CD4-positive, alpha-beta memory T cell (primary cell): ENCODE measurements around the gene FHOD3. TPM values are rescaled to one million over a fixed set of nuclear protein-coding genes. Genes with fewer than 3 reads are reported as not detected.
A peak's percentile ranks its signal among the peaks of the same experiment; 100 is the strongest.
"Not testable (repeated sequence)": the region's sequence is repeated elsewhere in the genome, so short reads cannot be mapped to it uniquely, and the experiment has no call there.

Experiments used
- CTCF ChIA-PET: fragments of 350-600 bp; sonication (Branson Sonifier 250); formaldehyde crosslinking; loops from one replicate; lab custom pipeline; 2021; ENCODE audit warnings: inconsistent platforms; ENCODE audit not compliant: partially characterized antibody; lab: Charles Lee
- POLR2A ChIA-PET: fragments of 350-600 bp; sonication (Branson Sonifier 250); formaldehyde crosslinking; loops from one replicate; lab custom pipeline; 2021; ENCODE audit not compliant: partially characterized antibody; lab: Charles Lee
- DNase-seq, 5 donors: peaks; one replicate each; pipeline versions ENCODE4 v3.0.0 to v3.0.0-alpha.2; 2020 to 2022; ENCODE audit warnings: mixed read lengths in 1 of 5
- H3K27ac ChIP-seq: one replicate; pipeline ENCODE4 v1.7.0; 2013; ENCODE audit warnings: low read depth, low read length
- H3K27me3 ChIP-seq: 2 replicates; pipeline ENCODE4 v1.7.0; 2013; ENCODE audit warnings: mild to moderate bottlenecking, low read length, moderate library complexity; ENCODE audit not compliant: insufficient read depth
- H3K36me3 ChIP-seq: 2 replicates; pipeline ENCODE4 v1.7.0; 2013; ENCODE audit warnings: mild to moderate bottlenecking, low read length, moderate library complexity; ENCODE audit not compliant: insufficient read depth
- H3K4me1 ChIP-seq: 2 replicates; pipeline ENCODE4 v1.7.0; 2013; ENCODE audit warnings: mild to moderate bottlenecking, low read length, moderate library complexity; ENCODE audit not compliant: insufficient read depth
- H3K4me3 ChIP-seq, 2 donors: one replicate each; pipeline ENCODE4 v1.7.0; 2013; ENCODE audit warnings: low read length in 2 of 2, mild to moderate bottlenecking in 1 of 2
- H3K9me3 ChIP-seq, 2 donors: one replicate each; pipeline ENCODE4 v1.7.0; 2013; ENCODE audit warnings: low read length in 2 of 2, control low read depth in 1 of 2; ENCODE audit not compliant: control insufficient read depth in 1 of 2
- H3K27ac Mint-ChIP-seq, 7 donors: one replicate each; pipeline ENCODE4 v1.8.0; 2020 to 2021; ENCODE audit warnings: mixed read lengths in 7 of 7, mild to moderate bottlenecking in 6 of 7, inconsistent platforms in 3 of 7, moderate library complexity in 3 of 7
- H3K27me3 Mint-ChIP-seq, 2 donors: one replicate each; pipeline ENCODE4 v1.8.0; 2020 to 2021; ENCODE audit warnings: mixed read lengths in 2 of 2
- H3K36me3 Mint-ChIP-seq, 2 donors: one replicate each; pipeline ENCODE4 v1.8.0; 2020 to 2021; ENCODE audit warnings: mixed read lengths in 2 of 2, inconsistent platforms in 1 of 2, mild to moderate bottlenecking in 1 of 2
- H3K4me1 Mint-ChIP-seq, 4 donors: one replicate each; pipeline ENCODE4 v1.8.0; 2020 to 2021; ENCODE audit warnings: mixed read lengths in 4 of 4, mild to moderate bottlenecking in 1 of 4
- H3K4me3 Mint-ChIP-seq, 8 donors: one replicate each; pipeline ENCODE4 v1.8.0; 2020 to 2021; ENCODE audit warnings: mixed read lengths in 8 of 8, mild to moderate bottlenecking in 7 of 8, moderate library complexity in 6 of 8, inconsistent platforms in 3 of 8
- H3K9me3 Mint-ChIP-seq, 8 donors: one replicate each; pipeline ENCODE4 v1.8.0; 2020 to 2021; ENCODE audit warnings: mixed read lengths in 8 of 8, mild to moderate bottlenecking in 5 of 8, inconsistent platforms in 3 of 8, moderate library complexity in 1 of 8
- intact Hi-C: fragments of 100-400 bp; cut with micrococcal nuclease; formaldehyde crosslinking; loops from one replicate; pipeline ENCODE4 v1.15.1; 2023
- polyA plus RNA-seq, 2 donors: library from polyadenylated mRNA; unstranded; fragments of 300-500 nt; fragmentation: Illumina TruSeq; gene quantifications; one replicate each; pipeline ENCODE4 v1.2.3, GENCODE V29; 2021
- total RNA-seq, 2 experiments: library from RNA; stranded (reverse); gene quantifications; one replicate each; pipeline ENCODE4 v1.2.3, GENCODE V29; 2021

FHOD3 gene
- total and polyA plus RNA-seq, 4 experiments from 2014 or later, result not detected

- Histone ChIP-seq H3K27ac (no peak overlapping the region), H3K27me3 (no peaks in the 10 kb centered on the region), H3K4me3 (no peak overlapping the region), H3K9me3 (no peaks in the 10 kb centered on the region), H3K4me1 (no peaks in the 10 kb centered on the region), H3K36me3 (peaks cover 7% of the 10 kb centered on the region)
- intact Hi-C loops, result loop anchor here (2.0 kb wide), 1 partner anchor 16 kb away; the partner anchor contains the start of genes KIAA1328 and TPGS2
- peaks cover 5 to 15% (median 11%) of the 10 kb centered on the region in 4 donors for H3K4me1 Mint-ChIP-seq
- H3K27me3 Mint-ChIP-seq, result no peaks in the 10 kb centered on the region
- no peak for DNase-seq
- H3K36me3 Mint-ChIP-seq, result peaks cover 14 to 61% of the 10 kb centered on the region in 2 donors
- H3K4me3 Mint-ChIP-seq, result no peak overlapping the region
- H3K9me3 Mint-ChIP-seq, result peaks cover 0 to 2% (median 0%) of the 10 kb centered on the region in 8 donors
- ChIA-PET CTCF (interaction anchor here (0.9 to 7.3 kb wide), 4 partner anchors 9 to 125 kb away, joined by 3 to 50 read pairs (median 12); partner anchors contain the start of genes KIAA1328 and TPGS2), POLR2A (no interaction called here)
- H3K27ac Mint-ChIP-seq, result peak overlapping the region in 3 of 7 donors; percentile 39 to 80 (median 42)
Observed at GRCh38 chr18:36812678-36813077, 515.2 kb downstream of the FHOD3 start.

DNA sequence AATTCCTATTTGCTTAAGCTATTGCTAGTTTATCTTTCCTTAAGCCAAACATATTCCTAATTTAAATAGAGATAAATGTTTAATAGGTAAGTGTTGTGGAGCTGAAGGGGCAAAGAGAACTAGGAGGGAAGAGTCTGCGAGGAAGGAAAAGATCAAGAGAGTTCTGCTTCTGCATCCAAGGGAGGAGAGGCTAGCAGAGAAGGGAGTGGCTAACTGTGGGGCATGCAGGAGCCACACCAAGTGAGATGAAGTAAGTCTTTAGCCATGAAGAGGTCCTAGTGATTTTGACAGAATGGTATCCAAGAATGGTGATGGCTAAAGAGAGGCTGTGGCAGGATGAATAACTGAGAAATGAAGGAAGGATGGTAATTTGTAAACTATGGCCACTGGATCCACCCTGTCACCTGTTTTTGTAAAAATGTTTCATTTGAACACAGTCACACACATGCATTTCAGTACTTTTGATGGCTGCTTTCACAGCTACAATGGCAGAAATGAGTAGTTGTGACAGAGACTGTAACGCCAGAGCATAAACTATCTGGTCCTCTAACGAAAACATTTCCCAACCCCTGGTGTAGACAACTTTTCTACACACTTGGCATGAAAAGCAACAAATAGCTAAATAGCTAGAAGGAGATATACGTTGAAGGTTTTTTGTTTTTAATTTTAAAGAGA lies 515.7 kb downstream of the FHOD3 start:
- Mint-ChIP-seq H3K27ac (peak overlapping the region in 3 of 7 donors; percentile 30 to 73 (median 48)), H3K36me3 (peaks cover 15 to 62% of the 10 kb centered on the region in 2 donors), H3K4me3 (peak overlapping the region in 1 of 8 donors; percentile 43), H3K27me3 (no peaks in the 10 kb centered on the region), H3K4me1 (peaks cover 8 to 19% (median 12%) of the 10 kb centered on the region in 4 donors), H3K9me3 (peaks cover 0 to 2% (median 0%) of the 10 kb centered on the region in 8 donors)
- no peak overlapping the region for H3K4me3 ChIP-seq
- H3K36me3 ChIP-seq, result peaks cover 13% of the 10 kb centered on the region
- no peak for DNase-seq
- ChIA-PET CTCF (interaction anchor here (0.9 to 7.3 kb wide), 4 partner anchors 8 to 126 kb away, joined by 3 to 50 read pairs (median 12); partner anchors contain the start of genes KIAA1328 and TPGS2), POLR2A (no interaction called here)
- H3K27ac ChIP-seq, result no peak overlapping the region
- H3K9me3 ChIP-seq, result no peaks in the 10 kb centered on the region
- H3K27me3 ChIP-seq, result no peaks in the 10 kb centered on the region
- intact Hi-C loops, result loop anchor here (2.0 kb wide), 1 partner anchor 16 kb away; the partner anchor contains the start of genes KIAA1328 and TPGS2
- H3K4me1 ChIP-seq, result no peaks in the 10 kb centered on the region

DNA sequence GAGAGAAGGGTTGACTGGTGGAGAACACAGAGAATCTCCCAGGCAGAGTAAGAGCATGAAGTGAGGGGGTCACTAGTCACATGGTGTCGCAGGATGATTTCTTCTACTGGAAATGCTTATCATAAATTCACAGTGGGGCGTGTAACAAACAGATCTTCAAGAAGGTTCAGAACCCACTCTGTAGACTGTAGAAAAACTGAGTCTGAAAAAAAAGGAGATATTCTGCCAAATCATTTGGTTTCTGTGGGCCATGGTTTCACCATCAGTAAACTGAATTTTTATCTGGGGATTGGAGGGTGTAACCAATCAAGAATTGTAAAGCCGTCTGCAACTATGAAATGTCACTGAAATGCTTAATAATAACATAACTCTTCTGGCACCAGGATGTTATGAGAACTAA lies 516.3 kb downstream of the FHOD3 start:
- peaks cover 19 to 67% of the 10 kb centered on the region in 2 donors for H3K36me3 Mint-ChIP-seq
- H3K36me3 ChIP-seq, result peaks cover 13% of the 10 kb centered on the region
- H3K27me3 ChIP-seq, result no peaks in the 10 kb centered on the region
- CTCF ChIA-PET, result interaction anchor here (4.6 to 7.3 kb wide), 2 partner anchors 15 to 126 kb away, joined by 22 to 50 read pairs; partner anchors contain the start of genes KIAA1328 and TPGS2
- peaks cover 0 to 2% (median 0%) of the 10 kb centered on the region in 8 donors for H3K9me3 Mint-ChIP-seq
- no peaks in the 10 kb centered on the region for H3K27me3 Mint-ChIP-seq
- H3K9me3 ChIP-seq, result no peaks in the 10 kb centered on the region
- no peak overlapping the region for H3K27ac ChIP-seq
- peak overlapping the region in 5 of 7 donors; percentile 5 to 73 (median 9) for H3K27ac Mint-ChIP-seq
- H3K4me1 ChIP-seq, result no peaks in the 10 kb centered on the region
- H3K4me3 ChIP-seq, result no peak overlapping the region
- intact Hi-C loops, result loop anchor here (2.0 kb wide), 1 partner anchor 15 kb away; the partner anchor contains the start of genes KIAA1328 and TPGS2
- POLR2A ChIA-PET, result no interaction called here
- no peak for DNase-seq
- H3K4me1 Mint-ChIP-seq, result peaks cover 8 to 19% (median 12%) of the 10 kb centered on the region in 4 donors
- H3K4me3 Mint-ChIP-seq, result no peak overlapping the region

- no peaks in the 10 kb centered on the region for H3K27me3 Mint-ChIP-seq
- Histone ChIP-seq H3K27me3 (no peaks in the 10 kb centered on the region), H3K4me1 (no peaks in the 10 kb centered on the region), H3K36me3 (peaks cover 13% of the 10 kb centered on the region), H3K27ac (no peak overlapping the region), H3K4me3 (no peak overlapping the region), H3K9me3 (no peaks in the 10 kb centered on the region)
- POLR2A ChIA-PET, result no interaction called here
- H3K36me3 Mint-ChIP-seq, result peaks cover 22 to 71% of the 10 kb centered on the region in 2 donors
- CTCF ChIA-PET, result no interaction called here
- H3K4me1 Mint-ChIP-seq, result peaks cover 7 to 14% (median 10%) of the 10 kb centered on the region in 4 donors
- peaks cover 0 to 2% (median 0%) of the 10 kb centered on the region in 8 donors for H3K9me3 Mint-ChIP-seq
- intact Hi-C loops, result no loop called here
- no peak overlapping the region for H3K4me3 Mint-ChIP-seq
- DNase-seq, result no peak
- H3K27ac Mint-ChIP-seq, result peak overlapping the region in 1 of 7 donors; percentile 29
Observed at GRCh38 chr18:36814994-36815393, 517.5 kb downstream of the FHOD3 start.

DNA sequence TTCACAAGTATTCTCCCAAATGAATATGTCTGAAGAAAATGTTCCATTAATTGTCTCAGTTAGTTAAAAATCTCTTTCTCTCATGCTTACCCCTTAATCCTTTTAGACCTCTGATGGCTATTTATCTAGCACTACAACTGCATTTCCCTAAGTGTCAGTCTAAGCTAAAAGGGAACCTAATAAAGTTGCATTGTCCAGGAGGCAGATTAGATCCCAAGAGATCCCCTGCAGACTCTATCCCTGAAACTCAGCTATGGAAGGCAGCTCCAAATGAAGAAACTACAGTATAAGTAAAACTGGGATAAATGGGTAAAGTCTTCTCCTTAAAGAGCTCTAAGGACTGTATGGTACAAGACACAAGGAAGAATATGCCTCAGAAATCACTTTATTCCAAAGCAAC lies 518.6 kb downstream of the FHOD3 start:
- peaks cover 13% of the 10 kb centered on the region for H3K36me3 ChIP-seq

DNA sequence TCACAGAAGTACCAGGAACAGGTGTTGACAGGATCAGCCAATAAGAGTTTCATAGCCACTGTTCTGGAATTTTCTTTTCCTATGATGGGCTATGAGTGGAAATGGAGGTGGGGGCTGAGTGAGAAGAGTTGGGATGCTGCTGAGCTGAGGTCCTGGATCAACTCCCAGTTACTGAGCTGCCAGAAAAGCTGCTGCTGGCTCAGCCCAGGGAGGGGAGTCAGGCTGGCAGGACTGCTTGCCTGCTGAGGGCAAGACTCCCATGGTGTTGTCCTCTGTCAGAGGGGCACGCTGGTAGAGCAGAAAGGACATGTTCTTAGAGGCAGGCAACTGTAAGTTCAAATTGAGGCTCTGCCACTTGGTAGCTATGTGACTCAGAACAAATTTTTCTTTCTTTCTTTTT lies 519.5 kb downstream of the FHOD3 start:
- peaks cover 22 to 73% of the 10 kb centered on the region in 2 donors for H3K36me3 Mint-ChIP-seq
- Histone ChIP-seq H3K4me3 (no peak overlapping the region), H3K27ac (no peak overlapping the region), H3K36me3 (peaks cover 13% of the 10 kb centered on the region), H3K4me1 (no peaks in the 10 kb centered on the region), H3K9me3 (no peaks in the 10 kb centered on the region), H3K27me3 (no peaks in the 10 kb centered on the region)
- H3K27ac Mint-ChIP-seq, result peak overlapping the region in 3 of 7 donors; percentile 50 to 70 (median 57)
- H3K4me3 Mint-ChIP-seq, result no peak overlapping the region
- ChIA-PET CTCF (interaction anchor here (1.6 to 2.5 kb wide), 3 partner anchors 9 to 799 kb away, joined by 3 to 13 read pairs (median 9); partner anchors contain the start of genes KIAA1328 and TPGS2), POLR2A (no interaction called here)
- H3K4me1 Mint-ChIP-seq, result peaks cover 10 to 19% (median 13%) of the 10 kb centered on the region in 4 donors
- H3K27me3 Mint-ChIP-seq, result no peaks in the 10 kb centered on the region
- intact Hi-C loops, result no loop called here
- H3K9me3 Mint-ChIP-seq, result peaks cover 0 to 2% (median 0%) of the 10 kb centered on the region in 8 donors
- no peak for DNase-seq

More for the DNA sequence above, 518.6 kb downstream of the FHOD3 start:
- H3K4me3 ChIP-seq, H3K27me3 ChIP-seq, H3K27me3 Mint-ChIP-seq, H3K4me3 Mint-ChIP-seq, H3K9me3 ChIP-seq, H3K4me1 ChIP-seq, CTCF ChIA-PET, intact Hi-C loops, H3K27ac ChIP-seq, POLR2A ChIA-PET, H3K9me3 Mint-ChIP-seq, DNase-seq: not testable (repeated sequence)
- Mint-ChIP-seq H3K36me3 (peaks cover 22 to 74% of the 10 kb centered on the region in 2 donors), H3K4me1 (peaks cover 6 to 17% (median 10%) of the 10 kb centered on the region in 4 donors), H3K27ac (peak overlapping the region in 2 of 7 donors; percentile 41 to 72)

DNA sequence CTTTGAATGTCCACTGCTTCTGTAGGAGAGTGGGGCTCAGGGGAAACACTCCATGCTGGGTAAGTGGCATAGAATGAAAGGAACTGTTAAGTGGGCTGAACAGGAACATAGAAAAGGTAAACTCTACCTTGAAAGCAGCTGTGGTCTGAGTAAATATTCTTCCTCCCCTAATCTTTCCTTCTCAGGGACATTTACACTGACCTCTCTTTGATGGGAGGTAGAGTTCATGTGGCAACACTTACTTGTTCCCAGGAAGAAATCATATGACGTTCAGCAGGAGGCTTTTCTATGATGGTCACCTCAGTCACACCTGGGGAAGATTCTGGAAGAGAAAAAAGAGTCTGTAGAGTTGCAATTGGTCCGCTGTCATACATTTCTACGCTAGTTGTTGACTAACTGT lies 521.1 kb downstream of the FHOD3 start:
- H3K27ac Mint-ChIP-seq, result no peak overlapping the region
- peaks cover 7 to 19% (median 9%) of the 10 kb centered on the region in 4 donors for H3K4me1 Mint-ChIP-seq
- no peak overlapping the region for H3K4me3 ChIP-seq
- POLR2A ChIA-PET, result interaction anchor here (0.7 to 2.8 kb wide), 2 partner anchors 10 to 413 kb away, joined by 3 to 9 read pairs; partner anchors contain the start of genes KIAA1328 and TPGS2
- H3K9me3 ChIP-seq, result no peaks in the 10 kb centered on the region
- CTCF ChIA-PET, result interaction anchor here (1.8 to 2.6 kb wide), 3 partner anchors 8 to 10 kb away, joined by 9 to 13 read pairs (median 10); partner anchors contain the start of genes KIAA1328 and TPGS2
- intact Hi-C loops, result no loop called here
- DNase-seq, result no peak
- no peak overlapping the region for H3K27ac ChIP-seq
- no peaks in the 10 kb centered on the region for H3K27me3 Mint-ChIP-seq
- H3K36me3 ChIP-seq, result peaks cover 13% of the 10 kb centered on the region
- H3K4me1 ChIP-seq, result no peaks in the 10 kb centered on the region
- no peak overlapping the region for H3K4me3 Mint-ChIP-seq
- no peaks in the 10 kb centered on the region for H3K9me3 Mint-ChIP-seq
- H3K27me3 ChIP-seq, result no peaks in the 10 kb centered on the region
- H3K36me3 Mint-ChIP-seq, result peaks cover 22 to 58% of the 10 kb centered on the region in 2 donors
